Neural progenitor cell (in vitro differentiated cells): ENCODE data around the gene YWHAB. TPM values are rescaled to one million over a fixed set of nuclear protein-coding genes. Genes with fewer than 3 reads are reported as not detected.

Experiments used
- DNase-seq: peaks from one replicate; pipeline ENCODE4 v3.0.0-alpha.2; 2016; ENCODE audit warnings: low spot score
- H2AFZ ChIP-seq: fragments of 200-600 bp; sonication (generic); replicated peaks from 2 replicates; pipeline ENCODE4 v1.6.1; 2016; ENCODE audit warnings: antibody characterized with exemption
- H3F3A ChIP-seq: fragments of 200-600 bp; sonication (generic); 2 replicates; pipeline ENCODE4 v1.6.1; 2016; ENCODE audit warnings: antibody characterized with exemption, low read depth
- H3K27ac ChIP-seq: fragments of 200-600 bp; sonication (generic); 2 replicates; pipeline ENCODE4 v1.5.1; 2016; ENCODE audit warnings: mild to moderate bottlenecking
- H3K27me3 ChIP-seq: fragments of 200-600 bp; sonication (generic); 2 replicates; pipeline ENCODE4 v1.6.1; 2016; ENCODE audit warnings: mild to moderate bottlenecking, moderate library complexity
- H3K36me3 ChIP-seq: fragments of 200-600 bp; sonication (generic); 2 replicates; pipeline ENCODE4 v1.5.1; 2016
- H3K4me1 ChIP-seq: fragments of 200-600 bp; sonication (generic); 2 replicates; pipeline ENCODE4 v1.6.1; 2016; ENCODE audit warnings: mixed run types
- H3K4me2 ChIP-seq: fragments of 200-600 bp; sonication (generic); 2 replicates; pipeline ENCODE4 v1.6.1; 2016
- H3K4me3 ChIP-seq: fragments of 200-600 bp; sonication (generic); 2 replicates; pipeline ENCODE4 v1.5.1; 2016
- H3K79me2 ChIP-seq: fragments of 200-600 bp; sonication (generic); 2 replicates; pipeline ENCODE4 v1.6.1; 2016; ENCODE audit warnings: low read depth
- H3K9ac ChIP-seq: fragments of 200-600 bp; sonication (generic); 2 replicates; pipeline ENCODE4 v1.6.1; 2016
- H3K9me3 ChIP-seq: fragments of 200-600 bp; sonication (generic); 2 replicates; pipeline ENCODE4 v1.5.1; 2016; ENCODE audit warnings: low read depth
- H4K20me1 ChIP-seq: fragments of 200-600 bp; sonication (generic); 2 replicates; pipeline ENCODE4 v1.6.1; 2016; ENCODE audit warnings: low read depth
- H3K27ac Mint-ChIP-seq: 3 replicates; pipeline ENCODE4 v1.8.0; 2021; ENCODE audit warnings: mixed read lengths
- H3K27me3 Mint-ChIP-seq: 2 replicates; pipeline ENCODE4 v1.8.0; 2022; ENCODE audit warnings: low read depth, mild to moderate bottlenecking, inconsistent platforms, moderate library complexity, mixed read lengths; ENCODE audit not compliant: insufficient read depth
- H3K36me3 Mint-ChIP-seq: 3 replicates; pipeline ENCODE4 v1.8.0; 2021; ENCODE audit warnings: mixed read lengths
- H3K4me1 Mint-ChIP-seq: 3 replicates; pipeline ENCODE4 v1.8.0; 2021; ENCODE audit warnings: mixed read lengths
- H3K4me3 Mint-ChIP-seq: 3 replicates; pipeline ENCODE4 v1.8.0; 2021; ENCODE audit warnings: mild to moderate bottlenecking, moderate library complexity, mixed read lengths
- H3K9me3 Mint-ChIP-seq: 3 replicates; pipeline ENCODE4 v1.8.0; 2020; ENCODE audit warnings: mixed read lengths
- EZH2 ChIP-seq: fragments of 200-600 bp; sonication (generic); IDR thresholded peaks from 2 replicates; pipeline ENCODE4 v1.6.1; 2017; ENCODE audit warnings: antibody characterized with exemption, mild to moderate bottlenecking, moderate library complexity
- EZH2phosphoT487 ChIP-seq: fragments of 200-600 bp; sonication (generic); IDR thresholded peaks from 2 replicates; pipeline ENCODE4 v1.6.1; 2017; ENCODE audit warnings: antibody characterized with exemption
- total RNA-seq: library from RNA; depleted of rRNA; stranded (reverse); fragments of >200 nt; gene quantifications from 2 replicates; pipeline ENCODE4 v1.2.3, GENCODE V29; 2015; ENCODE audit warnings: low replicate concordance
- TF ChIP-seq, protein P1 (sequence below): fragments of 200-600 bp; sonication (generic); IDR thresholded peaks from 2 replicates; pipeline ENCODE4 v1.5.1; 2017; ENCODE audit warnings: antibody characterized with exemption, mild to moderate bottlenecking

Gene YWHAB
- 99.4 and 107 TPM in 2 replicates for total RNA-seq

DNA sequence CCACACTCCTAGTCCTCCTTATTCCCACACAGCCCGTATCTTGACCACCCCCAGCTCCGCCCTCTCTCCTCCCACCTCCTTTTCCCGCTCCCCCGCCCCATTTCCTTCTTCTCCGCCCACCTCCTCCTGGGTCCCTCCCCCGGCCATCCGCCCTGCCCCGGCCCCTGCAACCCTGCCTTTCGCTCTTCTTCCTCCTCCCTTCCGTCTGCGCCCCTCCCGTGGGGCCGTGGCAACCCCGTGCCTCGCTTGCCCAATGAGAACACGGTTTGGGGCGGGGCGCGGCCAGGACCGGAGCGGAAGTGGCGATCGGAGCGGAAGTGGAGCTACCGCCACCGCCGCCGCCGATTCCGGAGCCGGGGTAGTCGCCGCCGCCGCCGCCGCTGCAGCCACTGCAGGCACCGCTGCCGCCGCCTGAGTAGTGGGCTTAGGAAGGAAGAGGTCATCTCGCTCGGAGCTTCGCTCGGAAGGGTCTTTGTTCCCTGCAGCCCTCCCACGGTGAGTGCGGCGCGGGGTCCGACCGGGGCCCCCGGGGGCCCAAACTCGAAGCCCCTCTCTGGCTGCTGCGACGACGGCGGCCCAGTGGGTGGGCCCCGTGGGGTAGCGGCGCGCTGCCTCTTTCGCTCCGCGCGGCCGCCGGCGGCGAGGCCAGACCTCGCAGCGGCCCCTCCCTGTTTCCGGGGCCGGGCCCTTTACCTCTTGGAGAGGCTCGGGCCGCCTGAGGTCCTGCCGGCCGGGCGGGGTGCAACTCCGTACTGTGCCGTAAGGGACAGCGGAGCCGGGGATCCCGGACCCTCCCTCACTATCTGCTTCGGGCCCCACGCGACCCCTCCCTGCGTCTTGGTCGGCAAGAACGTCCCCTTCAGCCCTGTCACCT is at the start of gene YWHAB:
TSS of gene YWHAB (plus strand) at position 314 of the 874 bp plus-strand sequence. CDS start 15,829 bp downstream, outside the sequence.
- Histone ChIP-seq H3K9me3 (no peaks in the 10 kb centered on the region), H3K79me2 (peaks cover 52% of the 10 kb centered on the region), H3F3A (peaks cover 9% of the 10 kb centered on the region), H3K9ac (peak within 1 kb of the TSS; percentile 76), H3K4me3 (peak within 1 kb of the TSS; percentile 81), H3K4me1 (peaks cover 24% of the 10 kb centered on the region), H3K27me3 (no peaks in the 10 kb centered on the region), H3K36me3 (no peaks in the 10 kb centered on the region), H4K20me1 (peaks cover 48% of the 10 kb centered on the region), H3K4me2 (peak within 1 kb of the TSS; percentile 98), H3K27ac (peak within 1 kb of the TSS; percentile 73), H2AFZ (peak within 1 kb of the TSS; percentile 88)
- Mint-ChIP-seq H3K27ac (peak within 1 kb of the TSS; percentile 44), H3K36me3 (peaks cover 2% of the 10 kb centered on the region), H3K27me3 (peaks cover 9% of the 10 kb centered on the region), H3K4me1 (peaks cover 29% of the 10 kb centered on the region), H3K4me3 (peak within 1 kb of the TSS; percentile 95), H3K9me3 (no peaks in the 10 kb centered on the region)
- TF ChIP-seq EZH2phosphoT487, result no peak
- TF ChIP-seq, protein P1, sequence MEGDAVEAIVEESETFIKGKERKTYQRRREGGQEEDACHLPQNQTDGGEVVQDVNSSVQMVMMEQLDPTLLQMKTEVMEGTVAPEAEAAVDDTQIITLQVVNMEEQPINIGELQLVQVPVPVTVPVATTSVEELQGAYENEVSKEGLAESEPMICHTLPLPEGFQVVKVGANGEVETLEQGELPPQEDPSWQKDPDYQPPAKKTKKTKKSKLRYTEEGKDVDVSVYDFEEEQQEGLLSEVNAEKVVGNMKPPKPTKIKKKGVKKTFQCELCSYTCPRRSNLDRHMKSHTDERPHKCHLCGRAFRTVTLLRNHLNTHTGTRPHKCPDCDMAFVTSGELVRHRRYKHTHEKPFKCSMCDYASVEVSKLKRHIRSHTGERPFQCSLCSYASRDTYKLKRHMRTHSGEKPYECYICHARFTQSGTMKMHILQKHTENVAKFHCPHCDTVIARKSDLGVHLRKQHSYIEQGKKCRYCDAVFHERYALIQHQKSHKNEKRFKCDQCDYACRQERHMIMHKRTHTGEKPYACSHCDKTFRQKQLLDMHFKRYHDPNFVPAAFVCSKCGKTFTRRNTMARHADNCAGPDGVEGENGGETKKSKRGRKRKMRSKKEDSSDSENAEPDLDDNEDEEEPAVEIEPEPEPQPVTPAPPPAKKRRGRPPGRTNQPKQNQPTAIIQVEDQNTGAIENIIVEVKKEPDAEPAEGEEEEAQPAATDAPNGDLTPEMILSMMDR, result peak; percentile 11
- DNase-seq, result peak; percentile 99

DNA sequence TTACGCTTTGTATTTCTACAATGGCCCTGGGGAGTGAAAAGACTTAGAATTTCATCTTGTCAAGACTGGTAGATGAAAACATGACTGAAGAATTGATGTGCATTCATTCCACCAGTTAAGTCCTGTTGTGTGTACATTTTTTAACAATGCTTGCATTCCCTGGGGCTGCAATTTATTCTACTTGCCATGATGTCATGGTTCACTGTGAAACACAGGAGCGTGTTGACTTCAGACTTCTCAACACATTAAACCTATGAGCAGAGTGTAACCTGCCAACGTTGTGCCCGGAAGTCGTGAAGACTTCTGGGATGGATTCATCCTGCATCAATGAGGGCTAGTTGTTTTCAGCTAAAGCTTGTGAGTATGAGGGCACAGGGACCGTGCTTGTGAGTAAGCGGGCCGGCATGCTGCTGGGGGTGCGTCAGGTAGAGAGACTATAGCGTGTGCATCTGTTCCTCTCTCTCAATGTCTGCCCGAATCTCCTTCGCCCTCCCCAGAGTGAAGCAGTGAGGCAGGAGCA is 48.8 kb upstream of the YWHAB start:
- DNase-seq, result no peak
- Histone ChIP-seq H3K27me3 (no peaks in the 10 kb centered on the region), H3F3A (no peaks in the 10 kb centered on the region), H3K27ac (no peak overlapping the region), H4K20me1 (no peaks in the 10 kb centered on the region), H3K4me1 (no peaks in the 10 kb centered on the region), H3K79me2 (no peaks in the 10 kb centered on the region), H3K36me3 (no peaks in the 10 kb centered on the region), H3K9me3 (no peaks in the 10 kb centered on the region), H2AFZ (no peak overlapping the region), H3K4me3 (no peak overlapping the region), H3K9ac (no peak overlapping the region), H3K4me2 (no peak overlapping the region)
- peaks cover 7% of the 10 kb centered on the region for H3K4me1 Mint-ChIP-seq
- H3K4me3 Mint-ChIP-seq, result no peak overlapping the region
- no peaks in the 10 kb centered on the region for H3K36me3 Mint-ChIP-seq
- peaks cover 2% of the 10 kb centered on the region for H3K27me3 Mint-ChIP-seq
- TF ChIP-seq EZH2 (no peak), EZH2phosphoT487 (no peak)
- TF ChIP-seq, protein P1, result no peak
- H3K27ac Mint-ChIP-seq, result no peak overlapping the region
- H3K9me3 Mint-ChIP-seq, result peaks cover 3% of the 10 kb centered on the region

DNA sequence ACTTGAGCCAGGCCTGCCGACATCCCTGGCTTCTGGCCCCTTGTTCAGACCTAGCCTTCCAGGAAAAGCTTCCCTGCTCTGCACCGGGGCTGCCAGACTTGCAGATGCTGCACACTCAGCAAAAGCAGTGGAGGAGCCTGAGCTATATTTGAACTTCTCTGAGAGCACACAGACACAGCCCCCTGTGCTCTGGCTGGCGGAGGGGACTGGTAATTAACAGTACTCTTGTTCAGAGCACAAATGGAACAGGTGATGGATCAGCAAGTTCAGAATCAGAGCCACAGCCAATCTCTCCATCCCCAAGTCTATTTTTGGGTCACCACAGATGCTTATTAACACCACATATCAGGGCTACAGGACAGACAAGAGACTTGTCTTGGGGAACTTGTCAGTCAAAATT is 47.6 kb upstream of the YWHAB start:
- Mint-ChIP-seq H3K36me3 (no peaks in the 10 kb centered on the region), H3K4me3 (no peak overlapping the region), H3K9me3 (peaks cover 3% of the 10 kb centered on the region), H3K4me1 (peaks cover 1% of the 10 kb centered on the region), H3K27ac (no peak overlapping the region), H3K27me3 (peaks cover 9% of the 10 kb centered on the region)
- Histone ChIP-seq H3K4me3 (no peak overlapping the region), H4K20me1 (no peaks in the 10 kb centered on the region), H3K9me3 (no peaks in the 10 kb centered on the region), H3K4me2 (no peak overlapping the region), H3K79me2 (no peaks in the 10 kb centered on the region), H3K4me1 (no peaks in the 10 kb centered on the region), H3K9ac (no peak overlapping the region), H3K27ac (no peak overlapping the region), H3K36me3 (no peaks in the 10 kb centered on the region), H3K27me3 (no peaks in the 10 kb centered on the region), H3F3A (no peaks in the 10 kb centered on the region), H2AFZ (no peak overlapping the region)
- TF ChIP-seq, protein P1, result no peak
- TF ChIP-seq EZH2phosphoT487, result no peak
- TF ChIP-seq EZH2, result no peak
- DNase-seq, result no peak
